DND-41 (cell line): ENCODE results near the gene DPYD.

ENCODE experiments used
- ATAC-seq: fragments of 200-7000 bp; cut with Tn5 transposase; 3 replicates; pipeline ENCODE4 v1.9.1; 2021; ENCODE audit warnings: low read depth; ENCODE audit not compliant: insufficient read depth
- DNase-seq: peaks from one replicate; pipeline ENCODE4 v3.0.0-alpha.2; 2020
- H2AFZ ChIP-seq: 2 replicates; pipeline ENCODE4 v1.6.0; 2012; ENCODE audit warnings: low read depth, low read length
- H3K27ac ChIP-seq: 2 replicates; pipeline ENCODE4 v1.5.1; 2012; ENCODE audit warnings: low read length, inconsistent platforms
- H3K27me3 ChIP-seq: fragments of 200-600 bp; sonication (generic); 2 replicates; pipeline ENCODE4 v1.6.0; 2012; ENCODE audit warnings: low read length, mild to moderate bottlenecking, inconsistent platforms; ENCODE audit not compliant: insufficient read depth, poor library complexity
- H3K36me3 ChIP-seq: 2 replicates; pipeline ENCODE4 v1.5.1; 2012; ENCODE audit warnings: low read length, inconsistent platforms; ENCODE audit not compliant: insufficient read depth
- H3K4me1 ChIP-seq: 2 replicates; pipeline ENCODE4 v1.5.1; 2012; ENCODE audit warnings: mild to moderate bottlenecking, low read length; ENCODE audit not compliant: insufficient read depth
- H3K4me2 ChIP-seq: 2 replicates; pipeline ENCODE4 v1.6.0; 2012; ENCODE audit warnings: mild to moderate bottlenecking, moderate library complexity, low read length, inconsistent platforms; ENCODE audit not compliant: insufficient read depth
- H3K4me3 ChIP-seq, 2 experiments: fragments of 200-600 bp in 1 of 2; shearing (Covaris generic) in 1 of 2; 2 replicates each; pipeline ENCODE4 v1.5.1; 2012 to 2016; ENCODE audit warnings: inconsistent platforms in 2 of 2, low read length in 2 of 2, mild to moderate bottlenecking in 2 of 2, low read depth in 1 of 2, moderate library complexity in 1 of 2
- H3K79me2 ChIP-seq: 2 replicates; pipeline ENCODE4 v1.6.0; 2012; ENCODE audit warnings: low read length, inconsistent platforms; ENCODE audit not compliant: insufficient read depth
- H3K9ac ChIP-seq: 2 replicates; pipeline ENCODE4 v1.6.0; 2012; ENCODE audit warnings: low read depth, mild to moderate bottlenecking, inconsistent platforms, low read length, moderate library complexity
- H3K9me3 ChIP-seq: 2 replicates; pipeline ENCODE4 v1.5.1; 2012; ENCODE audit warnings: low read length, moderate library complexity, mild to moderate bottlenecking, inconsistent platforms; ENCODE audit not compliant: insufficient read depth, severe bottlenecking
- H4K20me1 ChIP-seq: 2 replicates; pipeline ENCODE4 v1.6.0; 2012; ENCODE audit warnings: low read length; ENCODE audit not compliant: insufficient read depth
- EZH2 ChIP-seq: IDR thresholded peaks from 3 replicates; pipeline ENCODE4 v1.6.1; 2012; ENCODE audit warnings: borderline replicate concordance, low read depth, mild to moderate bottlenecking, moderate library complexity, low read length, inconsistent platforms; ENCODE audit not compliant: severe bottlenecking
- TF ChIP-seq, protein P1 (sequence below): IDR thresholded peaks from 2 replicates; pipeline ENCODE4 v1.5.1; 2012; ENCODE audit warnings: borderline replicate concordance, low read length, moderate library complexity, mild to moderate bottlenecking; ENCODE audit not compliant: poor library complexity, severe bottlenecking; ENCODE audit errors: extremely low read depth

Gene DPYD

GRCh38 chr1:97433824-97434177 is 487.0 kb downstream of the DPYD start:
- H3K36me3 ChIP-seq: no peaks in the 10 kb centered on the region
- H3K27ac ChIP-seq: no peak overlapping the region
- H3K4me2 ChIP-seq: no peak overlapping the region
- TF ChIP-seq EZH2: no peak
- TF ChIP-seq, protein P1, sequence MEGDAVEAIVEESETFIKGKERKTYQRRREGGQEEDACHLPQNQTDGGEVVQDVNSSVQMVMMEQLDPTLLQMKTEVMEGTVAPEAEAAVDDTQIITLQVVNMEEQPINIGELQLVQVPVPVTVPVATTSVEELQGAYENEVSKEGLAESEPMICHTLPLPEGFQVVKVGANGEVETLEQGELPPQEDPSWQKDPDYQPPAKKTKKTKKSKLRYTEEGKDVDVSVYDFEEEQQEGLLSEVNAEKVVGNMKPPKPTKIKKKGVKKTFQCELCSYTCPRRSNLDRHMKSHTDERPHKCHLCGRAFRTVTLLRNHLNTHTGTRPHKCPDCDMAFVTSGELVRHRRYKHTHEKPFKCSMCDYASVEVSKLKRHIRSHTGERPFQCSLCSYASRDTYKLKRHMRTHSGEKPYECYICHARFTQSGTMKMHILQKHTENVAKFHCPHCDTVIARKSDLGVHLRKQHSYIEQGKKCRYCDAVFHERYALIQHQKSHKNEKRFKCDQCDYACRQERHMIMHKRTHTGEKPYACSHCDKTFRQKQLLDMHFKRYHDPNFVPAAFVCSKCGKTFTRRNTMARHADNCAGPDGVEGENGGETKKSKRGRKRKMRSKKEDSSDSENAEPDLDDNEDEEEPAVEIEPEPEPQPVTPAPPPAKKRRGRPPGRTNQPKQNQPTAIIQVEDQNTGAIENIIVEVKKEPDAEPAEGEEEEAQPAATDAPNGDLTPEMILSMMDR: no peak
- no peaks in the 10 kb centered on the region for H3K4me1 ChIP-seq
- H3K4me3 ChIP-seq: no peak overlapping the region
- DNase-seq (no peak), ATAC-seq (no peak)
- H4K20me1 ChIP-seq: no peaks in the 10 kb centered on the region
- no peaks in the 10 kb centered on the region for H3K9me3 ChIP-seq
- no peak overlapping the region for H3K9ac ChIP-seq
- H3K79me2 ChIP-seq: no peaks in the 10 kb centered on the region
- H3K27me3 ChIP-seq: no peaks in the 10 kb centered on the region
- H2AFZ ChIP-seq: no peak overlapping the region

DNA sequence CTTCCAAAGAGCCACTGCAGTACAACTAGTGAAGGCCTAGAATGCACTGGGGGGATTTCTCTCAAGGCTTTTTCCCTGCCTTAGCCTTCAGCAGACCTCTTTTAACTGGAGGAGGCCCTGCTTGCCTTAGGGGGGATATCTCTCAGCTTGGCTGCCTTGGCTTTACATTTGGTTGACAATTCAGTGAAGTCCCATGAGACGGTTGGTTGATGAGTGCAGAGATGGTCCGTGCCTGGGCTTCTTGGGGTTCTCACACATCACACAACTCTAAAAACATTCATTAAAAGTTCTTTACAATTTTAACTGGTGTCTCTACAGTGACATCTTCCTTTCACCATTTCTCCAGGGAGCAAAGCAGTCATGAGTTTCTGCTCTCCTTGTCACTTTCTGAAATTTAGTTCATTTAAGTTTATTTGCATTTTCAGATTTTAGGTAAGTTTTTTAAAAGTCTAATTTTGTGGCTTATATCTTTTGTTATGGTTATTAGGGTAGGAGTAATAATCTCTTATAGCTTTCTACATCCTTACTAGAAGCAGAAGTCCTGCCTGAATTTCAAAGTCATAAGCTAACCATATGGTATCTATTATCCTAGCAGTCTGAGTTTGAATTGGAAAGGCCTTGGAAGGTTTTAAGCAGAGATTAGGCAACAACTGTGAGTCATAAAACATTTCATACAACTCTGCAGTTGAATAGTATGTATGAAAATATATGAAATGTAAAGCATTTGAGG is 487.6 kb downstream of the DPYD start:
- no peak overlapping the region for H3K4me2 ChIP-seq
- no peak for DNase-seq
- H3K27ac ChIP-seq: no peak overlapping the region

DNA sequence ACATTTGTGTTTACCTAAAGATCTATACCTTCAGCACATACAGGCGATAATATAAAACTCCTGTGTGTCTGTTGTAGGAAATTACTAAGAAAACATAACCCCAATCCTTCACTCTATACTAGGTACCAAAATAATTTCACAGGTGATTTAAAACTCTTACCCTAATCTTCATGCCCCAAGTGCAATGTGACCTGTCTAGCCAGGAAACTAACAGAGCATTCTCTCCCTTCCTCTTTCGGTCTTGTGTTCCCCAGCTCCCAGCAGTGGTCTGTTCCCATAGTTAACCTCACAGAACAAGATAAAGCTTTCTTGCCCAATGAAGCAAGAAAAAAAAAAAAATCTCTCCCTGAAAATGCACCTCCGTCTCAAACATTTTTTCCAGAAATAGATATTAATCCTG is 493.5 kb downstream of the DPYD start:
- TF ChIP-seq EZH2: no peak
- TF ChIP-seq, protein P1: no peak
- no peak for ATAC-seq

More for the DNA sequence above, 487.6 kb downstream of the DPYD start:
- H3K79me2 ChIP-seq: no peaks in the 10 kb centered on the region
- no peaks in the 10 kb centered on the region for H3K9me3 ChIP-seq
- ATAC-seq: no peak
- no peak overlapping the region for H3K9ac ChIP-seq
- H3K27me3 ChIP-seq: no peaks in the 10 kb centered on the region
- TF ChIP-seq, protein P1: no peak
- no peak for TF ChIP-seq EZH2
- no peaks in the 10 kb centered on the region for H3K4me1 ChIP-seq
- H2AFZ ChIP-seq: no peak overlapping the region
- H3K36me3 ChIP-seq: no peaks in the 10 kb centered on the region
- no peaks in the 10 kb centered on the region for H4K20me1 ChIP-seq
- no peak overlapping the region for H3K4me3 ChIP-seq

More for the DNA sequence above, 493.5 kb downstream of the DPYD start:
- Histone ChIP-seq H3K36me3 (no peaks in the 10 kb centered on the region), H3K4me3 (no peak overlapping the region), H3K4me1 (no peaks in the 10 kb centered on the region), H3K27ac (no peak overlapping the region), H3K9ac (no peak overlapping the region), H3K9me3 (no peaks in the 10 kb centered on the region), H2AFZ (no peak overlapping the region), H3K4me2 (no peak overlapping the region), H3K79me2 (no peaks in the 10 kb centered on the region), H4K20me1 (no peaks in the 10 kb centered on the region), H3K27me3 (no peaks in the 10 kb centered on the region)
- DNase-seq: no peak
